Fibroblast of villous mesenchyme (primary cell): Measurements from ENCODE around the gene C2CD2. TPM values are rescaled to one million over a fixed set of nuclear protein-coding genes. Genes with fewer than 3 reads are reported as not detected.

Source experiments
- DNase-seq: peaks from one replicate; pipeline ENCODE4 v3.0.0-alpha.2; 2010; ENCODE audit warnings: low read depth
- H3K4me3 ChIP-seq: 2 replicates; pipeline ENCODE4 v1.5.1; 2011; ENCODE audit warnings: low read depth, mild to moderate bottlenecking, low read length
- total RNA-seq: library from RNA; depleted of rRNA; stranded (reverse); fragments of >200 nt; gene quantifications from 2 replicates; pipeline ENCODE4 v1.2.3, GENCODE V29; 2012
- TF ChIP-seq, protein P1 (sequence below): IDR thresholded peaks from 2 replicates; pipeline ENCODE4 v1.5.1; 2012; ENCODE audit warnings: low read depth, mild to moderate bottlenecking, low read length; ENCODE audit not compliant: insufficient read depth

Gene C2CD2
- total RNA-seq, 1 donor, result 25.0 TPM

DNA sequence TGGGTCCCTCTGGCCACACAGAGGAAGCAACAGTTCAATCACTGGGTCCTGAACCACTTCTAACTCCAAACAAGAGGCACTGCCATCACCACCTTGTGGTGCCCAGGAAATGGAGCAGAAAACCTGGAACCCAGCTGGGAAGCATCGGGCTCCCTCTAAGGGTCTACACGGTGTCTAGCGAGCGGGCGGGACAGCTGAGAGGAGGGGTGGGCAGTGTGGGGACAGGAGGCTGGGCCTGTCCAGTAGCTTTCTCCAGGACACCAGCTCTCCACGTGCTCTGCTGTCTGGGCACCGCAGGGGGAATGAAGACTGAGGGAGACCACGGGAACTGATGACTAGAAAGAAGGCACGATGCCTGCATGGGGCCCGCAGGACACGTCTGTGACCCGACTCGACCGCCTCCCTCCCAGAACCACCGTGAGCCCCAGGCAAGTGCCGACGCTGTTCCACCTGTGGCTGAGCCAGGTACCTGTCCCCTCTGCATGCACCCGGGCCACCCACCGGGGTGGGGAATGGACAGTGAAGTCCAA lies 69.3 kb downstream of the C2CD2 start:
- TF ChIP-seq, protein P1, sequence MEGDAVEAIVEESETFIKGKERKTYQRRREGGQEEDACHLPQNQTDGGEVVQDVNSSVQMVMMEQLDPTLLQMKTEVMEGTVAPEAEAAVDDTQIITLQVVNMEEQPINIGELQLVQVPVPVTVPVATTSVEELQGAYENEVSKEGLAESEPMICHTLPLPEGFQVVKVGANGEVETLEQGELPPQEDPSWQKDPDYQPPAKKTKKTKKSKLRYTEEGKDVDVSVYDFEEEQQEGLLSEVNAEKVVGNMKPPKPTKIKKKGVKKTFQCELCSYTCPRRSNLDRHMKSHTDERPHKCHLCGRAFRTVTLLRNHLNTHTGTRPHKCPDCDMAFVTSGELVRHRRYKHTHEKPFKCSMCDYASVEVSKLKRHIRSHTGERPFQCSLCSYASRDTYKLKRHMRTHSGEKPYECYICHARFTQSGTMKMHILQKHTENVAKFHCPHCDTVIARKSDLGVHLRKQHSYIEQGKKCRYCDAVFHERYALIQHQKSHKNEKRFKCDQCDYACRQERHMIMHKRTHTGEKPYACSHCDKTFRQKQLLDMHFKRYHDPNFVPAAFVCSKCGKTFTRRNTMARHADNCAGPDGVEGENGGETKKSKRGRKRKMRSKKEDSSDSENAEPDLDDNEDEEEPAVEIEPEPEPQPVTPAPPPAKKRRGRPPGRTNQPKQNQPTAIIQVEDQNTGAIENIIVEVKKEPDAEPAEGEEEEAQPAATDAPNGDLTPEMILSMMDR, result no peak
- no peak overlapping the region for H3K4me3 ChIP-seq
- DNase-seq, result no peak

DNA sequence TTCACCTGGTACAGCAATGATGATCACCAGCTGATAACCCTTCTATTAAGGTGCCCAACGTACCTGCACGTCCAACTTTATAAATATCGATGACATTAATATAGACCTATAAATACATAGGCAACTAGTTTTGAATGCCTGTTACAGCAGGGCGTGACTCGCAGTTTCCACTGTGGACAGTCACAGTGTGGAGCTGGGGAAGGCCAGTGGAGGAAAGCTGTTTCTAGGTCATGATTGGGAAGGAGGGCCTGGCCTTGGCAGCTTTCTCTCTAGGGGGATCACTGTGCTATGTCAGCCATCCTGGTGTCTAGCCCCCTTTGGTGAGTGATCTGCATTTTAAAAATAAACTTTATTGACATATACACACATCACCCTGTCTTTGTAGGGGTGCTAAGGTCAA lies 70.2 kb downstream of the C2CD2 start:
- TF ChIP-seq, protein P1, result no peak
- DNase-seq, result no peak
- H3K4me3 ChIP-seq, result no peak overlapping the region

DNA sequence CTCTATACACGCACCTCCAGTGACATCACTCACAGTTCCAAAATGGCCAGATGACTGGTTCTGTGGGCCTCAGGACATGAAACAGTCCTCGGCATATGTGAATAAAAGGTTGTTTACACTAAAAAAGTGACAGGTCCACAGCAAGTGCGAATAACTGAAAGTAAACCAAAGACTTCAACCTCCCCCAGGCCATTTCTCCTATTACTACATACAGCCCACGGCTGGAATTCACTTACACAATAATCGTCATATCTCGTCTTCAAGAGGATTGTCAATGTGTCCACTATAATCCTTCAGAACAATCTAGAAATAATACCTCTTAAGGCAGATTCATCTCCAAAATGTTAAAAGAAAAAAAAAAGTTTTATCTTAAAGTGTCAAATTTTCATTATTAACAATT lies 72.8 kb downstream of the C2CD2 start:
- H3K4me3 ChIP-seq, result no peak overlapping the region
- TF ChIP-seq, protein P1, result no peak
- no peak for DNase-seq

DNA sequence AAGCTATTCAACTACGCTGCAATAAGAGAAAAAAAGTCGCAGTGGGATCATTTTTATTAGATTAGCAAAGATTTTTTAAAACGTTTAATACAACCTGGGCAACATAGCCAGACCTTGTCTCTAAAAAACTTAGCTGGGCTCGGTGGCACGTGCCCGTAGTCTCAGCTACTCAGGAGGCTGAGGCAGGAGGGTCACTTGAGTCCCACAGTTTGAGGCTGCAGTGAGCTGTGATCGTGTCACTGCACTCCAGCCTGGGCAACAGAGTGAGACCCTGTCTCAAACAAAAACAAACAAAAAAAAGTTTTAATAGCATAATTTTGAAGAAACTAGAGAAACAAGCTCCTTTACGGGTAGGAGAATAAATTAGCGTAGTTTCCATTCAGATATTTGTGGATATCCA lies 73.7 kb downstream of the C2CD2 start:
- no peak overlapping the region for H3K4me3 ChIP-seq
- TF ChIP-seq, protein P1, result no peak
- DNase-seq, result no peak

DNA sequence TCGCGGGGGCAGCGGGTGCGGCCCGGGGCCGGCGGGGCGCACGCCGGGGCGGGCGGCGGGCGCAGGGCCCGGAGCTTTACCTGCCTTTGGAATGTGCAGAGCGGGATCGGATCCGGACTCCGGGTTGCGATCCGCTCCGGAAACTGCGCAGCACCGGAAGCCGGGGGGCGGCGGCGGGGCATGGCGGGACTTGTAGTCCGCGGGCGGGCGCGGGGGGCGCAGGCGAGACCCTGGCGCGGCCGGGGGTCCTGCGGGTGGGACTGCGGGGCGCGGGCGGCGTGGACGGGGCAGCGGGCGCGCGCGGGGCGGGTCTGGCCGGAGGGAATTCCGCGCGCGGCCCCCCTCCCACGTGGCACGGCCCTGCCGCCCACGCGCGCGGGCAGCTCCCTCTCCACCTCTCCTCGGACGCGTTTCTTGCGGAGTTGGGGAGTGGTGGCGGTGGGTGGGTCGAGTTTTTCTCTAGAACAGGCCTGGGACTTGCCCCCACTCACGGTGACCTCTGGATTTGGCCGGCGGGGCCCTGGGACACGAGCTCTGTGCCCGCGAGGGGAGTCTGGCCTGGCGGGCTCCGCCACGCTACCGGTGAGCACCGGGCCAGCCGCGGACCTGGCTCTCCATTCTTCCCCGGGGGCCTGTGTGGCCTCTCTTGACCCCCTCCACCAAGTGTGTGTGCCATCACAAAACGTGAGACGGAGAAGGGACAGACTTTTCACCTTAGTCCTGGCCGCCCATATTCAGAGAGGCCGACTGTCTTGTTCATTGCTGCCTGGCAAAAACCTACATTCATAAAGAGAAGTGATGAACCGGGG lies 74.4 kb downstream of the C2CD2 start, which contains the start of gene PRDM15:
PRDM15 (minus strand) TSS at position 155 of the 809 bp plus-strand sequence. CDS start 18,981 bp downstream, outside the sequence.
- DNase-seq, result peak; percentile 81
- peak within 1 kb of the TSS; percentile 71 for H3K4me3 ChIP-seq
- TF ChIP-seq, protein P1, result no peak

DNA sequence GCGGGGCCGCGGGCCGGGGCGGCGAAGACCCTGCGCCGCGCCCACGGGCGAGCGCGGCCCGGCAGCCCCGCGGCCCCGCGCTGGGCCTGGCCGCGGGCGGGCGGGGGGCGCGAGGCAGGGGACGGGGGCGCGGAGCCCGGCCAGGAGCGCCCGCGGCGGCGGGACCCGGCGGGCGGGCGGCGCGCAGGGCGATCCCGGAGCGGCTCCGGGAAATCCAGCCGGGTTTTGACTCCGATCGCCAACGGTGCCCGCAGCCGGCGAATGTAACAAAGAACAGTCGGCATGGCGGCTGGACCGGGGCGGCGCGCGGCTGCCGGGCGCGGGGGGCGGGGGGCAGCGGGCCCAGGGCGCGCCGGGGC lies 75.0 kb downstream of the C2CD2 start:
- DNase-seq, result peak; percentile 84
- TF ChIP-seq, protein P1, result no peak
- H3K4me3 ChIP-seq, result peak overlapping the region; percentile 71
